Hepatocyte (in vitro differentiated cells): Measurements from ENCODE around the gene ST8SIA6.

Experiments
- CTCF ChIP-seq: fragments of 200-600 bp; sonication (generic); IDR thresholded peaks from 2 replicates; pipeline ENCODE4 v1.5.1; 2016; ENCODE audit warnings: antibody characterized with exemption, mild to moderate bottlenecking; ENCODE audit not compliant: poor library complexity
- EZH2 ChIP-seq: fragments of 200-600 bp; sonication (generic); IDR thresholded peaks from 2 replicates; pipeline ENCODE4 v1.6.1; 2016; ENCODE audit warnings: antibody characterized with exemption, mild to moderate bottlenecking, borderline replicate concordance
- EZH2phosphoT487 ChIP-seq: fragments of 200-600 bp; sonication (generic); IDR thresholded peaks from one replicate; pipeline ENCODE4 v1.6.1; 2018; ENCODE audit warnings: antibody characterized with exemption, mild to moderate bottlenecking, low read depth, moderate library complexity; ENCODE audit not compliant: unreplicated experiment, severe bottlenecking

GRCh38 chr10:17344206-17344605 lies 110.2 kb downstream of the ST8SIA6 start:
- TF ChIP-seq CTCF (no peak), EZH2 (no peak), EZH2phosphoT487 (no peak)
